GM19395 (cell line): Measurements from ENCODE around the gene FBP1.

ENCODE experiments used
- ATAC-seq: cut with Tn5 transposase; IDR thresholded peaks from one replicate; pipeline ENCODE4 v1.9.1; 2021; ENCODE audit warnings: mild to moderate bottlenecking, moderate library complexity; ENCODE audit not compliant: unreplicated experiment

Gene FBP1

GRCh38 chr9:94657021-94657725 lies 17.9 kb upstream of the FBP1 start:
- no peak for ATAC-seq

- peak; percentile 99 for ATAC-seq
Observed at GRCh38 chr9:94656200-94656599, 16.9 kb upstream of the FBP1 start.

- ATAC-seq = peak; percentile 23
Observed at GRCh38 chr9:94655739-94656138, 16.4 kb upstream of the FBP1 start.

- ATAC-seq = no peak
Observed at GRCh38 chr9:94654165-94654894, 15.0 kb upstream of the FBP1 start.

- ATAC-seq = no peak
Observed at GRCh38 chr9:94650949-94651348, 11.6 kb upstream of the FBP1 start.

GRCh38 chr9:94649100-94649819 lies 9.9 kb upstream of the FBP1 start:
- no peak for ATAC-seq

- no peak for ATAC-seq
Observed at GRCh38 chr9:94648185-94648584, 8.9 kb upstream of the FBP1 start.

GRCh38 chr9:94645901-94646300 lies 6.6 kb upstream of the FBP1 start:
- ATAC-seq = no peak

- no peak for ATAC-seq
Observed at GRCh38 chr9:94644543-94644942, 5.2 kb upstream of the FBP1 start.

GRCh38 chr9:94643741-94644140 lies 4.4 kb upstream of the FBP1 start:
- ATAC-seq = no peak

GRCh38 chr9:94643176-94643575 lies 3.9 kb upstream of the FBP1 start:
- no peak for ATAC-seq

GRCh38 chr9:94642501-94642900 lies 3.2 kb upstream of the FBP1 start:
- ATAC-seq = no peak

- ATAC-seq = no peak
Observed at GRCh38 chr9:94639999-94640376, 670 bp upstream of the FBP1 start.

- no peak for ATAC-seq
Observed at GRCh38 chr9:94638335-94639060, 820 bp downstream of the FBP1 start.

- ATAC-seq = no peak
Observed at GRCh38 chr9:94632737-94633136, 6.6 kb downstream of the FBP1 start.

GRCh38 chr9:94631599-94631998 lies 7.7 kb downstream of the FBP1 start:
- ATAC-seq = no peak

- no peak for ATAC-seq
Observed at GRCh38 chr9:94630833-94631232, 8.5 kb downstream of the FBP1 start.

- ATAC-seq = no peak
Observed at GRCh38 chr9:94630281-94630680, 9.0 kb downstream of the FBP1 start.

- no peak for ATAC-seq
Observed at GRCh38 chr9:94627287-94627686, 12.0 kb downstream of the FBP1 start.

- no peak for ATAC-seq
Observed at GRCh38 chr9:94625835-94626234, 13.5 kb downstream of the FBP1 start.

GRCh38 chr9:94624629-94625028 lies 14.7 kb downstream of the FBP1 start:
- ATAC-seq = no peak
